HFFc6 (cell line): ENCODE measurements around the gene ENG. TPM values are rescaled to one million over a fixed set of nuclear protein-coding genes. Genes with fewer than 3 reads are reported as not detected.

Experiments used
- DNase-seq: peaks from one replicate; pipeline ENCODE4 v3.0.0-alpha.2; 2018
- H3K27ac Mint-ChIP-seq: 2 replicates; pipeline ENCODE4 v1.8.0; 2020; ENCODE audit warnings: mild to moderate bottlenecking, mixed read lengths
- H3K27me3 Mint-ChIP-seq: 2 replicates; pipeline ENCODE4 v1.8.0; 2021; ENCODE audit warnings: mild to moderate bottlenecking, moderate library complexity, mixed read lengths; ENCODE audit not compliant: insufficient read depth
- H3K36me3 Mint-ChIP-seq: 2 replicates; pipeline ENCODE4 v1.8.0; 2021; ENCODE audit warnings: low read depth, mixed read lengths
- H3K4me1 Mint-ChIP-seq: 2 replicates; pipeline ENCODE4 v1.8.0; 2020; ENCODE audit warnings: low read depth, mixed read lengths
- H3K4me3 Mint-ChIP-seq: 2 replicates; pipeline ENCODE4 v1.8.0; 2020; ENCODE audit warnings: mild to moderate bottlenecking, moderate library complexity, mixed read lengths
- H3K9me3 Mint-ChIP-seq: 2 replicates; pipeline ENCODE4 v1.8.0; 2020; ENCODE audit warnings: mild to moderate bottlenecking, mixed read lengths
- CTCF ChIP-seq: fragments of 200-600 bp; sonication (generic); IDR thresholded peaks from 2 replicates; pipeline ENCODE4 v1.5.0; 2021; ENCODE audit warnings: antibody characterized with exemption, mild to moderate bottlenecking
- total RNA-seq, 6 experiments: library from RNA; stranded (reverse); fragmentation: NEBNext Ultra II Directional; extraction: Animal tissue kit (Norgen Biotek cat#: 25700); gene quantifications; 2 replicates in 1 of 6; 3 replicates in 5 of 6; pipeline ENCODE4 v1.2.3, GENCODE V29; 2021

Gene ENG
- total RNA-seq, 6 experiments from 2014 or later: 205 to 249 (median 227) TPM

- Mint-ChIP-seq H3K4me1 (no peaks in the 10 kb centered on the region), H3K4me3 (no peak overlapping the region), H3K36me3 (no peaks in the 10 kb centered on the region), H3K27ac (no peak overlapping the region), H3K9me3 (no peaks in the 10 kb centered on the region), H3K27me3 (no peaks in the 10 kb centered on the region; the same call in 1 of the 2 replicates)
- DNase-seq: no peak
- TF ChIP-seq CTCF: no peak
Measured at GRCh38 chr9:127860260-127860659, 5.8 kb upstream of the ENG start.

GRCh38 chr9:127858041-127858512 is 3.6 kb upstream of the ENG start:
- TF ChIP-seq CTCF: no peak
- Mint-ChIP-seq H3K36me3 (no peaks in the 10 kb centered on the region), H3K9me3 (no peaks in the 10 kb centered on the region), H3K4me1 (peaks cover 2% of the 10 kb centered on the region), H3K27me3 (no peaks in the 10 kb centered on the region; the same call in 1 of the 2 replicates), H3K4me3 (no peak overlapping the region), H3K27ac (no peak overlapping the region)
- no peak for DNase-seq

- Mint-ChIP-seq H3K27me3 (no peaks in the 10 kb centered on the region), H3K4me1 (peaks cover 10% of the 10 kb centered on the region)
Measured at GRCh38 chr9:127857278-127857677, 2.8 kb upstream of the ENG start.

GRCh38 chr9:127856729-127857116 is 2.3 kb upstream of the ENG start:
- peaks cover 9% of the 10 kb centered on the region for H3K36me3 Mint-ChIP-seq
- H3K4me1 Mint-ChIP-seq: peaks cover 16% of the 10 kb centered on the region
- no peak for DNase-seq
- H3K4me3 Mint-ChIP-seq: no peak overlapping the region
- H3K9me3 Mint-ChIP-seq: no peaks in the 10 kb centered on the region
- H3K27ac Mint-ChIP-seq: no peak overlapping the region
- TF ChIP-seq CTCF: no peak
- H3K27me3 Mint-ChIP-seq: no peaks in the 10 kb centered on the region

More at GRCh38 chr9:127857278-127857677, 2.8 kb upstream of the ENG start:
- no peak overlapping the region for H3K4me3 Mint-ChIP-seq
- no peak for TF ChIP-seq CTCF
- no peak overlapping the region for H3K27ac Mint-ChIP-seq
- no peak for DNase-seq
- no peaks in the 10 kb centered on the region for H3K9me3 Mint-ChIP-seq
- peaks cover 5% of the 10 kb centered on the region for H3K36me3 Mint-ChIP-seq

DNA sequence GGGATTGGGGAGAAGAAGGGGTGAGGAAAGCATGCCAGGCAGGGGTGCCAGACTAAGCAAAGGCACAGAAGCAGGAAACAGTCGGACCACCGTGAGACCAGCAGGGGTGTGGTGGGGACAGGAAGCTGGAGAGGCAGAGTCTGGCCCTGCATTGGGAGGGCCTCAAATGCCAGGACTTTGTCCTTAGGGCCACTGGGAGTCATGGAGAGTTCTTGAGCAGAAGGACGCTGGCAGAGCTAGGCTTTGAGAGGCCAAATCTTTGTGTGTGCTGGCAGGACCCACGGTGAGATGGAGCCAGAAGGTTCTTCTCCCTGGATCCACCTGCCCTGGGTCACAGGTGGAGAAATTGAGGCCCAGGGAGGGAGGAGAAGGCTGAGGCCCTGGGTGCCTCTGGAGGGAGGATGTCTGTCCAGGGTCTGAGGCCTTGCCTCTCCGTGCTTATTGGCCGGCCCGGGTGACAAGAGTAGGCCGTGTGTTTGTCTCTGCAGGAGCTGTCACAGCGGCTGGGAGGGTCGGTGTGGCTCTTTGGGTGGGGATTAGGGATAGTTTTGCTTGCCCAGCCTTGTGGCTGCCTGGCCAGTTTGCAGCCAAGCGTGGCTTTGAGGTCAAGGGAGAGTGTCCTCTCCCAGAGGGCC is 1.8 kb upstream of the ENG start:
- Mint-ChIP-seq H3K36me3 (peaks cover 9% of the 10 kb centered on the region), H3K27me3 (no peaks in the 10 kb centered on the region), H3K4me3 (no peak overlapping the region), H3K4me1 (peaks cover 16% of the 10 kb centered on the region), H3K9me3 (no peaks in the 10 kb centered on the region), H3K27ac (no peak overlapping the region)
- TF ChIP-seq CTCF: no peak
- no peak for DNase-seq
